ENCODE data around the gene PSME3.
"Not testable (repeated sequence)": the region's sequence is repeated elsewhere in the genome, so short reads cannot be mapped to it uniquely, and the experiment has no call there.

The PSME3 gene

GRCh38 chr17:42878924-42879595, 45.9 kb downstream of the PSME3 start:
- H3K4me3 ChIP-seq (ENCODE audit: low read depth, low read length), result no peak overlapping the region
- TF ChIP-seq, protein P1, sequence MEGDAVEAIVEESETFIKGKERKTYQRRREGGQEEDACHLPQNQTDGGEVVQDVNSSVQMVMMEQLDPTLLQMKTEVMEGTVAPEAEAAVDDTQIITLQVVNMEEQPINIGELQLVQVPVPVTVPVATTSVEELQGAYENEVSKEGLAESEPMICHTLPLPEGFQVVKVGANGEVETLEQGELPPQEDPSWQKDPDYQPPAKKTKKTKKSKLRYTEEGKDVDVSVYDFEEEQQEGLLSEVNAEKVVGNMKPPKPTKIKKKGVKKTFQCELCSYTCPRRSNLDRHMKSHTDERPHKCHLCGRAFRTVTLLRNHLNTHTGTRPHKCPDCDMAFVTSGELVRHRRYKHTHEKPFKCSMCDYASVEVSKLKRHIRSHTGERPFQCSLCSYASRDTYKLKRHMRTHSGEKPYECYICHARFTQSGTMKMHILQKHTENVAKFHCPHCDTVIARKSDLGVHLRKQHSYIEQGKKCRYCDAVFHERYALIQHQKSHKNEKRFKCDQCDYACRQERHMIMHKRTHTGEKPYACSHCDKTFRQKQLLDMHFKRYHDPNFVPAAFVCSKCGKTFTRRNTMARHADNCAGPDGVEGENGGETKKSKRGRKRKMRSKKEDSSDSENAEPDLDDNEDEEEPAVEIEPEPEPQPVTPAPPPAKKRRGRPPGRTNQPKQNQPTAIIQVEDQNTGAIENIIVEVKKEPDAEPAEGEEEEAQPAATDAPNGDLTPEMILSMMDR (IDR thresholded peaks at IDR 0.05; ENCODE audit: low read depth, low read length), result no peak
- TF ChIP-seq MAX (IDR thresholded peaks at IDR 0.05; ENCODE audit: low read depth, low read length), result no peak
- TF ChIP-seq POLR2A (IDR thresholded peaks at IDR 0.05; ENCODE audit: extremely low read depth, insufficient read length), result no peak
- TF ChIP-seq MYC (IDR thresholded peaks at IDR 0.05; ENCODE audit: low read depth, low read length), result no peak
- DNase-seq (ENCODE audit: low read depth), result no peak

DNA sequence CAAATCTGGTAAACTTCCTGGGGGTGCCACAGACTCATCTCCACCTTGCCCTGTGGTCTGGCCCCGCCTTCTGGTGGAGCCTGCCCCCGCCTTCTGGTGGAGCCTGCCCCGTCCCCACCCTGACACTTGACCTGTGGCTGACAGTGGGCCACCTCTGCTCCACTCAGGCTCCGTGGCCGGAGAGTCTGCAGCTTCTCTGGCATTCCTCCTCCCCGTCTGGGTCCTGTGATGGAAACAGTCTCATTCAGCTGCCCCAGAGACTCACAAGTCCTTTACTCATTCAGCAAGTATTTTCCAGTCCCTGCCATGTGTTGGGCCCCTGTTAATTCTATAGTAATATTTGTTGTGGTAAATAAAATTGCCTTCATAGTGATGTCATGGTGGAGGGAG, 46.4 kb downstream of the PSME3 start:
- no peak for TF ChIP-seq MYC (IDR thresholded peaks at IDR 0.05; ENCODE audit: low read depth, low read length)
- no peak for TF ChIP-seq MAX (IDR thresholded peaks at IDR 0.05; ENCODE audit: low read depth, low read length)
- TF ChIP-seq, protein P1 (IDR thresholded peaks at IDR 0.05; ENCODE audit: low read depth, low read length), result no peak
- TF ChIP-seq POLR2A (IDR thresholded peaks at IDR 0.05; ENCODE audit: extremely low read depth, insufficient read length), result no peak
- no peak for DNase-seq (ENCODE audit: low read depth)
- H3K4me3 ChIP-seq (ENCODE audit: low read depth, low read length), result no peak overlapping the region

- TF ChIP-seq, protein P1 (IDR thresholded peaks at IDR 0.05; ENCODE audit: low read depth, low read length), result no peak
- TF ChIP-seq POLR2A (IDR thresholded peaks at IDR 0.05; ENCODE audit: extremely low read depth, insufficient read length), result no peak
- no peak for TF ChIP-seq MYC (IDR thresholded peaks at IDR 0.05; ENCODE audit: low read depth, low read length)
- no peak for TF ChIP-seq MAX (IDR thresholded peaks at IDR 0.05; ENCODE audit: low read depth, low read length)
- no peak overlapping the region for H3K4me3 ChIP-seq (ENCODE audit: low read depth, low read length)
Observed at GRCh38 chr17:42880776-42881310, 47.6 kb downstream of the PSME3 start.

GRCh38 chr17:42881706-42882105, 48.5 kb downstream of the PSME3 start:
- not testable (repeated sequence) for H3K4me3 ChIP-seq (ENCODE audit: low read depth, low read length); DNase-seq (ENCODE audit: low read depth)

More at GRCh38 chr17:42880776-42881310, 47.6 kb downstream of the PSME3 start:
- no peak for DNase-seq (ENCODE audit: low read depth)

- H3K4me3 ChIP-seq (ENCODE audit: low read depth, low read length), result no peak overlapping the region
- DNase-seq (ENCODE audit: low read depth), result no peak
- no peak for TF ChIP-seq MYC (IDR thresholded peaks at IDR 0.05; ENCODE audit: low read depth, low read length)
- no peak for TF ChIP-seq POLR2A (IDR thresholded peaks at IDR 0.05; ENCODE audit: extremely low read depth, insufficient read length)
- no peak for TF ChIP-seq MAX (IDR thresholded peaks at IDR 0.05; ENCODE audit: low read depth, low read length)
- TF ChIP-seq, protein P1 (IDR thresholded peaks at IDR 0.05; ENCODE audit: low read depth, low read length), result no peak
Observed at GRCh38 chr17:42882166-42882565, 49.0 kb downstream of the PSME3 start.

- H3K4me3 ChIP-seq (ENCODE audit: low read depth, low read length), result no peak overlapping the region
- no peak for TF ChIP-seq POLR2A (IDR thresholded peaks at IDR 0.05; ENCODE audit: extremely low read depth, insufficient read length)
- TF ChIP-seq MAX (IDR thresholded peaks at IDR 0.05; ENCODE audit: low read depth, low read length), result no peak
- TF ChIP-seq, protein P1 (IDR thresholded peaks at IDR 0.05; ENCODE audit: low read depth, low read length), result no peak
- no peak for TF ChIP-seq MYC (IDR thresholded peaks at IDR 0.05; ENCODE audit: low read depth, low read length)
- DNase-seq (ENCODE audit: low read depth), result no peak
Observed at GRCh38 chr17:42883802-42884558, 50.8 kb downstream of the PSME3 start.

DNA sequence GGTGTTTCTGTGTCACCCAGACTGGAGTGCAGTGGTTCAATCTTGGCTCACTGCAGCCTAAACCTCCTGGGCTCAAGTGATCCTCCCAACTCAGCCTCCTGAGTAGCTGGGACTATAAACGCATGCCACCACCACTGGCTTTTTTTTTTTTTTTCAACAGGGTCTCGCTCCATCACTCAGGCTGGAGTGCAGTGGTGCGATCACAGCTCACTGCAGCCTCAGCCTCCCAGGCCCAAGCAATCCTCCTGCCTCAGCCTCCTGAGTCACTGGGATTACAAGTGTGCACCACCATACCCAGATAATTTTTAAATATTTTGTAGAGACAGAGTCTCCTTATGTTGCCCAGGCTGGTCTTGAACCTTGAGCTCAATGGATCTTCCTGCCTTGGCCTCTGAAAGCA, 52.6 kb downstream of the PSME3 start:
- not testable (repeated sequence) for H3K4me3 ChIP-seq (ENCODE audit: low read depth, low read length); DNase-seq (ENCODE audit: low read depth)
